HEK293T (cell line): ENCODE results near the gene GAPDH.

Source experiments
- BHLHE40 ChIP-seq: fragments of 450-650 bp; IDR thresholded peaks from 2 replicates; pipeline ENCODE4 v1.6.1; 2016; ENCODE audit warnings: mild to moderate bottlenecking, moderate library complexity, borderline replicate concordance
- CTBP1 ChIP-seq: fragments of 450-650 bp; IDR thresholded peaks from 2 replicates; pipeline ENCODE4 v1.6.1; 2016; ENCODE audit warnings: borderline replicate concordance
- ELF4 ChIP-seq: fragments of 450-650 bp; IDR thresholded peaks from 2 replicates; pipeline ENCODE4 v1.6.1; 2017; ENCODE audit warnings: antibody characterized with exemption
- FOXA1 ChIP-seq: fragments of 450-650 bp; IDR thresholded peaks from 2 replicates; pipeline ENCODE4 v1.6.1; 2016; ENCODE audit warnings: mild to moderate bottlenecking
- FOXK2 ChIP-seq: fragments of 450-650 bp; IDR thresholded peaks from 2 replicates; pipeline ENCODE4 v1.6.1; 2016; ENCODE audit warnings: mild to moderate bottlenecking
- FOXM1 ChIP-seq: fragments of 450-650 bp; IDR thresholded peaks from 2 replicates; pipeline ENCODE4 v1.6.1; 2017; ENCODE audit warnings: mild to moderate bottlenecking, borderline replicate concordance
- HDGF ChIP-seq: fragments of 450-650 bp; IDR thresholded peaks from 2 replicates; pipeline ENCODE4 v1.6.1; 2017; ENCODE audit warnings: antibody characterized with exemption, borderline replicate concordance
- NFRKB ChIP-seq: fragments of 450-650 bp; IDR thresholded peaks from 2 replicates; pipeline ENCODE4 v1.6.1; 2016; ENCODE audit warnings: mild to moderate bottlenecking, moderate library complexity
- SP1 ChIP-seq: fragments of 450-650 bp; IDR thresholded peaks from 2 replicates; pipeline ENCODE4 v1.6.1; 2017
- SUZ12 ChIP-seq: fragments of 450-650 bp; IDR thresholded peaks from 2 replicates; pipeline ENCODE4 v1.6.1; 2016; ENCODE audit warnings: mild to moderate bottlenecking
- TARDBP ChIP-seq: fragments of 450-650 bp; IDR thresholded peaks from 2 replicates; pipeline ENCODE4 v1.6.1; 2016
- ZNF384 ChIP-seq: fragments of 450-650 bp; IDR thresholded peaks from 2 replicates; pipeline ENCODE4 v1.6.1; 2016

DNA sequence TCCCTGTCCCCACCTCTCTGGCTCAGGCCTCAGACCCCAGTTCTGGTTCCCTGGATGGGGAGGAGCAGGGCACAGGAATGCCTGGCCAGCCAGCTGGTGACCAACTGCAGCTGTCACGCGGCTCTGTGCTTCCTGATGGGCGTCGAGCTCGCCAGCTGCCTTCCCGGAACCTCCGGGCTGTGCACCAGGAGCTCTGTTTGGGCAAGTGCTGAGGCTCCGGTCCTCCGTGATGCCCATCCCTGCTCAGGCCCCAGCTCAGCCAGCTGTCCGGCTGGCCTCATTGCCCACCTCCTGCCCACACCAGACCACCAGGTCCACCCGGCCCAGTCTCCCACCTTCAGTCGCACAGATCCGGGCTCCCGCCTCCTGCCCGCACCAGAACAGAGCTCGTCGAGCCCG is 16.7 kb downstream of the GAPDH start:
- TF ChIP-seq CTBP1 = no peak
- no peak for TF ChIP-seq FOXA1
- TF ChIP-seq SP1 = no peak
- no peak for TF ChIP-seq FOXK2
- no peak for TF ChIP-seq BHLHE40
- TF ChIP-seq ZNF384 = no peak
- TF ChIP-seq SUZ12 = no peak
- no peak for TF ChIP-seq TARDBP
- TF ChIP-seq FOXM1 = no peak
- no peak for TF ChIP-seq HDGF
- no peak for TF ChIP-seq NFRKB
- no peak for TF ChIP-seq ELF4
